HAP-1 (cell line): ENCODE measurements around the gene AUTS2.

Experiments used
- DNase-seq, 2 experiments: peaks; one replicate each; pipeline ENCODE4 v3.0.0-alpha.2; 2016 to 2020; ENCODE audit warnings: low spot score in 2 of 2
- H3K27me3 ChIP-seq: fragments of 250-450 bp; sonication (Bioruptor Pico); 2 replicates; pipeline ENCODE4 v1.5.1; 2020; ENCODE audit warnings: low read depth, mild to moderate bottlenecking, moderate library complexity
- H3K36me3 ChIP-seq: fragments of 250-450 bp; sonication (Bioruptor Pico); replicated peaks from 2 replicates; pipeline ENCODE4 v1.5.1; 2020; ENCODE audit warnings: mild to moderate bottlenecking
- H3K4me1 ChIP-seq: fragments of 250-450 bp; sonication (Bioruptor Pico); 2 replicates; pipeline ENCODE4 v1.5.1; 2020; ENCODE audit warnings: mild to moderate bottlenecking
- H3K4me3 ChIP-seq: fragments of 250-450 bp; sonication (Bioruptor Pico); 2 replicates; pipeline ENCODE4 v1.5.1; 2020; ENCODE audit warnings: mild to moderate bottlenecking, moderate library complexity
- H3K9me3 ChIP-seq: fragments of 250-450 bp; sonication (Bioruptor Pico); 2 replicates; pipeline ENCODE4 v1.5.1; 2020; ENCODE audit warnings: mild to moderate bottlenecking, moderate library complexity
- in situ Hi-C: fragments of 300-500 bp; cut with MboI; formaldehyde crosslinking; loops from 3 replicates; pipeline ENCODE4 v1.14.3; 2020; ENCODE audit warnings: low sequenced_read_pairs, inconsistent platforms, mixed read lengths

The AUTS2 gene

DNA sequence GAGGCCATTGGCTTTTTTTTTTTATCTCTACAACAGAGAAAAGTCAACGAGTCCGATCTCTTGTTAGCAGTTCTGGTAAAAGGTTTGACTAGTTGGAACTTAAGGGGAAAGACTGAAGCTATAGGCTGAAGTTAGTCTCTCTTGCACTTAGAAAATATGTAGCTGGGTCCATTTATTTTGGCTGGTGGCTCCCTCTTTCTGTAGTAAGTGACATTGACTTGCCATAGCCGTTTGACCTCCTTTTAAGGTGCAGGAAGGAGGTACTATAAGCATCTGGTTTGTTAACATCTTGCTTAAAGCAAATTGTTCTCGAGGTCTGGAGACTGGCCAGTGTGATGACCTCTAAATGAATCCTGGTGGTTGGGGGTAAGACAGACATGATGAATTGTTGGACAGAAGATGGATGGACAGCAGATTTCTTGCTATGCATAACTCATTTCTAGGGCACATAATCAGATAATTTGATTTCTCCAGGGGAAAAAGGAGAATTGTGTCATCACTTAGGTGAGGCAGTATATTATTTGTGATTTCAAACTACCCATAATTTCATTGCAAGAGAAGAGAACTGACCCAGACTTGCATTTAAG lies 1177.4 kb downstream of the AUTS2 start:
- no peaks in the 10 kb centered on the region for H3K9me3 ChIP-seq
- in situ Hi-C loops: no loop called here
- peak in 1 of 2 experiments; percentile 36 for DNase-seq
- no peaks in the 10 kb centered on the region for H3K36me3 ChIP-seq
- H3K27me3 ChIP-seq: no peaks in the 10 kb centered on the region
- no peak overlapping the region for H3K4me3 ChIP-seq
- no peaks in the 10 kb centered on the region; the same call in 1 of the 2 replicates for H3K4me1 ChIP-seq

DNA sequence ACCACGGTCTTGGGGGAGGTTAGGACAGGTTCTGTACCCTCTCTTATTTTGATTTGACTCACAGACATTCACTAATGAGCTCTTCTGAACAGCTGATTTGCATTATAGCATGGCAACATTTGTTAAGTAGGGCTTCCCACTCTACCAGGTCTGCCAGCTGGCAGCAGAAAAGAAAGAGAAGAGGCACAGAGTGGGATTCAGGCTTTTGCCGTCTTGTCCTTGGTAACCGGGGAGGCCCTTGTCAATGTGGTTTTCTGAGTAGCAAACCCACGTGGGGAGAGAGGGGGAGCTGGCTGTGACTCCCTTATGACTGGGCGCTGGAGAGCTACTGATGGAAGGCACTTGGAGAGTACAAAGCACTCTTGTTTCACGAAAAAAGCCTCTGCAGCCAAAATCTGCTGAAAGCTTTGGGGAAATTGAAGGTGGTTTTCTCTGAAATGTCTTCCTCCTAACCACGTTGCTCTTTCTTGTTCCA lies 1178.4 kb downstream of the AUTS2 start:
- no peaks in the 10 kb centered on the region; the same call in 1 of the 2 replicates for H3K4me1 ChIP-seq
- no peak overlapping the region for H3K4me3 ChIP-seq
- no peaks in the 10 kb centered on the region for H3K9me3 ChIP-seq
- H3K36me3 ChIP-seq: no peaks in the 10 kb centered on the region
- no peaks in the 10 kb centered on the region for H3K27me3 ChIP-seq
- no peak for DNase-seq
- in situ Hi-C loops: no loop called here

DNA sequence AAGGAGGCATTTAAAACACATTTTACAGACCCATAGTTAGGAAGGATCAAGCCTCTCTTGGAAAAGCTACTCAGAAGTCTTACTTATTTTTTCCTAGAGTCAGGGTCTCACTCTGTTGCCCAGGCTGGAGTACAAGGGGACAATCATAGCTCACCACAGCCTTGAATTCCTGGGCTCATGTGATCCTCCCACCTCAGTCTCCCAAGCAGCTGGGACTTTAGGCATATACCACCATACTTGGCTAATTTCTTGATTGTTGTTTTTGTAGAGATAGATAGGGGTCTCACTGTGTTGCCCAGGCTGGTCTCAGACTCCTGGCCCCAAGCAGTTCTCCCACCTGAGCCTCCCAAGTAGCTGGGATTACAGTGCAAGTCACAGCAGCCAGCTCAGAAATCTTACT lies 1179.0 kb downstream of the AUTS2 start:
- no peak for DNase-seq
- Histone ChIP-seq H3K36me3 (no peaks in the 10 kb centered on the region), H3K4me3 (no peak overlapping the region), H3K4me1 (no peaks in the 10 kb centered on the region; the same call in 1 of the 2 replicates), H3K27me3 (no peaks in the 10 kb centered on the region), H3K9me3 (no peaks in the 10 kb centered on the region)
- in situ Hi-C loops: no loop called here

DNA sequence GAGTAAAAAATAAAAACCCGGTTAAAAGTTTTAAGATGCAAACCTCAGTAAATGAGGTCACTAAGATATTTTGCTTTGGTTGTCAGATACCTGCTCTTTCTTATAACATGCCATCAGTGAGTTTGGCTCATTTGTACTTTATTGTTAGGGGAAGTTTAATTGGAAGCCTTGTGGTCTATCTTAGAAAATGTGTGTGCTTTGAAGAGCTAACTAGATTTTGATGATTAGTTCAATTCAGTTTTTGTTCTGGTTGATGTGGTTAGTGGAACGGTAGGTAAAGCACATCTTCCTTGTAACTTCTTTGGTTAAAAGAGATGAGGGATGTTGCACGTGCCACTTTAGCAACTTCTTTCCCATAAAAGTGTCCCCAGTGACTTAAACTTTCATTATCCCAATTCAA lies 1180.3 kb downstream of the AUTS2 start:
- no peaks in the 10 kb centered on the region for H3K36me3 ChIP-seq
- no peaks in the 10 kb centered on the region for H3K9me3 ChIP-seq
- in situ Hi-C loops: no loop called here
- no peaks in the 10 kb centered on the region for H3K27me3 ChIP-seq
- no peaks in the 10 kb centered on the region; the same call in 1 of the 2 replicates for H3K4me1 ChIP-seq
- H3K4me3 ChIP-seq: no peak overlapping the region
- DNase-seq: no peak

DNA sequence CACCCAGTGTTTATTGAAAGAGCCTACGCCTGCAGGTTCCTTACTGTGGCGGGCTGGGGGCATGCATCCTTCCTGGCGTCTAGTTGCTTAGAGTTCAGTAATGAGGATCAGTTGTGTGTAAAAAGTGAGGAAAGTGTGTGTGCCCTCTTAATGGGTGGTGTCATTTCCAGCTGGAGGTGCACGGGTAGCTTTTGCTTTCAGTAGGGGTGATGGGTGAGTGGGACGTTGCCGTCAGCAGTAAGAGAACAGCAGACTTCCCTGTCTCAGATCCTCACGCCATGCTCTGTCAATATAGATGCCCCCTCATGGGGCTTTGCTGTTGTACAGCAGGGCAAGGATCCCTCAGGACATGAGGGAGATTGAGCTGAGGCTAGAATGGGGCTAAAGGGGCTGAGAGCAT lies 1181.0 kb downstream of the AUTS2 start:
- no peak for DNase-seq
- H3K4me1 ChIP-seq: no peaks in the 10 kb centered on the region; the same call in 1 of the 2 replicates
- no peaks in the 10 kb centered on the region for H3K9me3 ChIP-seq
- in situ Hi-C loops: no loop called here
- H3K27me3 ChIP-seq: no peaks in the 10 kb centered on the region
- H3K4me3 ChIP-seq: no peak overlapping the region
- no peaks in the 10 kb centered on the region for H3K36me3 ChIP-seq

DNA sequence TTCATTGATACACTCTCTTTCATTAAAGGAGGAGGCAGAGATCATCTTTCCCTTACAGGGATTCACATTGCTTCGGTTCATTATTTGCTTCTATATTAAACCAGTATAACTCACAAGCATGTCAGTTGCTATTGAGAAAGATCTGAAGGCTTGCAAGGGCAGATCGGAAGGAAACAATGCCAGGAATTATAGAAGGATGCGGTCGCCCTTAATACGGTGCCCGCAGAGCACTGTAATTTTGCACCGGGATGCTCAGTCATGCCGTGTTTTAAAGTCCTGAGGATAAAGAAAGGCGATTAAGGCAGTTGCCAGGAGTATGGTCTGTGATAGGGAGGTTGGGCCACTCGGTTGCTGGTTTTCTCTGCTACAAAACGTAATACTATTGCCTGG lies 1183.6 kb downstream of the AUTS2 start:
- in situ Hi-C loops: no loop called here
- no peaks in the 10 kb centered on the region for H3K9me3 ChIP-seq
- no peaks in the 10 kb centered on the region for H3K27me3 ChIP-seq
- H3K4me1 ChIP-seq: no peaks in the 10 kb centered on the region
- no peaks in the 10 kb centered on the region for H3K36me3 ChIP-seq
- H3K4me3 ChIP-seq: no peak overlapping the region
- DNase-seq: no peak

DNA sequence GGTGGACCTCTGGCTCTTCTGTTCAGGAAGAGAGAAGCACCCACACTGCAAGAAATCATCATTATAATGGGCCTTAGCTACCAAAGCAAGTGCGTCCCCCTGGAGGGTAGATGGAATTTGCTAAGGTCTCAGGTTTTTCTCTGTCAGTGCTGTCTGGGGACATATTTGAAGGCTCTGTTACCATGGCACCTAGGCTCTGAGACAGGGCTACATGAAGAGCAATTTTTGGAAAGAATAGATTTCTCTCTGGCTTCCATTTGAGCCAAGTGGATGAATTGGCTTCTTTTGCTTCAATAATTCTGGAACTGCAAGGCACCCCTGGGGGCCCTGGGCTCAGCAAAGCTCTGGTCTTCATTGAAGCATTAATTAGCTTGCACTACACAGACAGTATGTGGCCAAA lies 1184.5 kb downstream of the AUTS2 start:
- in situ Hi-C loops: no loop called here
- Histone ChIP-seq H3K36me3 (no peaks in the 10 kb centered on the region), H3K4me1 (peaks cover 4% of the 10 kb centered on the region), H3K27me3 (no peaks in the 10 kb centered on the region), H3K4me3 (no peak overlapping the region), H3K9me3 (no peaks in the 10 kb centered on the region)
- DNase-seq: no peak

DNA sequence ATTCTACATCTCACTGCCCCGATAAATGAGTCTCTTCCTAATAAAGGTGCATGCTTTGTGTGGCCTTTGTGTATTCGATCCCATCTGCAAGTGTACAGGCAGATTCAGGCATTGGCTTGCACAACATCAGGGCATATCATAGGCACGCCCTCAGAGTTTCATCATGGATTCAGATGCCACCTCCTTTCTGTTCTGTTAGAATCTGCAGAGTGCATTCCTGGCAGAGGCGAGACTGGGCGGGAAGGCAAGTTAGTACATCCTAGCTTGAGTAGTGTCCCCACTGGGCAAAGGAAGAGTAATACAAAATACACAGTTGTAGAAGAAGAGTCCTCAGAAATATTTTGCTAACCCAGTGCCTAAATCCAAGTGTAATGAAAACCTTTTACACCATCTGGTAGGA lies 1187.2 kb downstream of the AUTS2 start:
- DNase-seq: no peak
- peaks cover 13% of the 10 kb centered on the region for H3K4me1 ChIP-seq
- in situ Hi-C loops: no loop called here
- no peaks in the 10 kb centered on the region for H3K27me3 ChIP-seq
- no peaks in the 10 kb centered on the region; the same call in 1 of the 2 replicates for H3K36me3 ChIP-seq
- H3K9me3 ChIP-seq: no peaks in the 10 kb centered on the region
- no peak overlapping the region for H3K4me3 ChIP-seq

DNA sequence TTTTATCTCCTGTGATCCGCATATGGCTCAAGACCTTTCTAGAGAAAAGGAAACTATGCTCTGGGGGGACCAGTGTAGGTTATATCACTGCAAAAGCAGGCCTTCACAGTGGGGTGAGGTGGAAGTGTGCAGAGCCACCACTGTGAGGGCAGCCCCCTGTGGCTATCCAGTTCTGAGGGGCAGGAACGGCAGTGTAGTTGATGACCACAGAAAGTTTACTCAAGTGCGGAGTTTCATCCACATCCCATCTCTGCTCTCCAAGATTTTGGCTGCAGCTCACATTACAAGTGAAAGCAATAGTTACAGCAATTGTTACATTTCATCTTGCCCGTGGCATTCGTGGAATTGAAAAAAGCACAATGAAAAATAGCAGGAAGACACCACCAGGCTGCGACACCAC lies 1187.8 kb downstream of the AUTS2 start:
- H3K4me1 ChIP-seq: peaks cover 18% of the 10 kb centered on the region
- DNase-seq: no peak
- no peak overlapping the region for H3K4me3 ChIP-seq
- no peaks in the 10 kb centered on the region; the same call in 1 of the 2 replicates for H3K36me3 ChIP-seq
- H3K9me3 ChIP-seq: no peaks in the 10 kb centered on the region
- in situ Hi-C loops: no loop called here
- H3K27me3 ChIP-seq: no peaks in the 10 kb centered on the region

DNA sequence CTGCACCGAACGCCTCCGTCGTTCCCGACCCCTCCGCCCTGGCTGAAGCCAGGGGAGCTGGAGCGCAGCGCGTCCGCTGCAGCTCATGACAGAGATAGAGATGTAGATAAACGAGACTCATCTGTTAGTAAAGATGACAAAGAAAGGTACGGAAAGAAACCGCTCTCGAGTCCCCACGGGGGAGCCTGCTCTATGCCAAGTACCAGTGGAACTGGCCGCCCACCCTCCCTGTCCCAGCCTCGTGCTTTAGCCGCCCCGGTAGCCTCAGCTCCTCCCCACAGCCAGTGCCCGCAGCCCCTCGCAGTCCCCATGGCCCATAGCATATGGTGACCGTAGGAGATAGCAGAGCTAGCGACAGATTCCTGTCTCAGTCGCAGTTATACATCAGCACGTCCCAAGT lies 1189.0 kb downstream of the AUTS2 start:
- DNase-seq: no peak
- in situ Hi-C loops: no loop called here
- peaks cover 23% of the 10 kb centered on the region for H3K4me1 ChIP-seq
- no peaks in the 10 kb centered on the region; the same call in 1 of the 2 replicates for H3K36me3 ChIP-seq
- H3K27me3 ChIP-seq: no peaks in the 10 kb centered on the region
- no peak overlapping the region for H3K4me3 ChIP-seq
- no peaks in the 10 kb centered on the region for H3K9me3 ChIP-seq

DNA sequence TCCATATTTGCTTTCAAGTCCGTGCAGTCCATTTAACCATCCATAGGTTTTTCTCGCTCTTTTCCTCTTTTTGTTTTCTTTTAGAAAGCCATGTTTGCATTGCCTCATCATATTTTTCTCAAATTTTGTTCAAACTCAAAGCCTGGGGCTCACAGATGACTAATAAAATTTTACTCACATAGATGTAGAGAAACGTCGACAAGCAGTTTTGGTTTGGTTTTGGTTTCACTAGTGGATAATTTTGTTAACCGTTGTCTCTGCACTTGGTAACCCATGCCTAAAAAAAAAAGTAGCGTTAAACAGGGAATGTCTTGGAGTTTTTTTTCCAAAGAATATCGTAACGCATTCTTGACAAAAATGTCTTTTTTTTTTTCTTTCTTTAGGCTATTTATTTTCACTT lies 1189.5 kb downstream of the AUTS2 start:
- no peak for DNase-seq
- in situ Hi-C loops: no loop called here
- H3K4me3 ChIP-seq: no peak overlapping the region
- peaks cover 26% of the 10 kb centered on the region for H3K4me1 ChIP-seq
- no peaks in the 10 kb centered on the region for H3K27me3 ChIP-seq
- H3K9me3 ChIP-seq: no peaks in the 10 kb centered on the region
- H3K36me3 ChIP-seq: no peaks in the 10 kb centered on the region; the same call in 1 of the 2 replicates

DNA sequence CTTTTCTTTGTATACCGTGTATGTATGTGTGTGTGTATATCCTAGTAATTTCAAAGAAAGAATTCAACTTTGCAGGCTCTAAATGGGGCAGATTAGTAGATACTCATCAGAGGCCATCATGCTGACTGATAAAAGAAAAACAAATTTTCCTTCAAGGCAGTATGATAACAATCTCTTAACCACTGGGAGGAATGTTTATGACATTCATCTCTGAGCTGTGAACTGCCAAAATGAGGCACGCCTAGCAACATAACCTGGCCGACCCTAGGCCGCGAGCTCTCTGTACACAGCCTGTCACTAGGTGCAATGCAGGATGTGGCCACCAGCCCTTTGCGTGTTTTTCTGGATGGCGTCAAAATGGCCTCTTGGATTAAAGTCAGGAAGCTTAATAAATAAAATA lies 1190.0 kb downstream of the AUTS2 start:
- in situ Hi-C loops: no loop called here
- no peak overlapping the region for H3K4me3 ChIP-seq

DNA sequence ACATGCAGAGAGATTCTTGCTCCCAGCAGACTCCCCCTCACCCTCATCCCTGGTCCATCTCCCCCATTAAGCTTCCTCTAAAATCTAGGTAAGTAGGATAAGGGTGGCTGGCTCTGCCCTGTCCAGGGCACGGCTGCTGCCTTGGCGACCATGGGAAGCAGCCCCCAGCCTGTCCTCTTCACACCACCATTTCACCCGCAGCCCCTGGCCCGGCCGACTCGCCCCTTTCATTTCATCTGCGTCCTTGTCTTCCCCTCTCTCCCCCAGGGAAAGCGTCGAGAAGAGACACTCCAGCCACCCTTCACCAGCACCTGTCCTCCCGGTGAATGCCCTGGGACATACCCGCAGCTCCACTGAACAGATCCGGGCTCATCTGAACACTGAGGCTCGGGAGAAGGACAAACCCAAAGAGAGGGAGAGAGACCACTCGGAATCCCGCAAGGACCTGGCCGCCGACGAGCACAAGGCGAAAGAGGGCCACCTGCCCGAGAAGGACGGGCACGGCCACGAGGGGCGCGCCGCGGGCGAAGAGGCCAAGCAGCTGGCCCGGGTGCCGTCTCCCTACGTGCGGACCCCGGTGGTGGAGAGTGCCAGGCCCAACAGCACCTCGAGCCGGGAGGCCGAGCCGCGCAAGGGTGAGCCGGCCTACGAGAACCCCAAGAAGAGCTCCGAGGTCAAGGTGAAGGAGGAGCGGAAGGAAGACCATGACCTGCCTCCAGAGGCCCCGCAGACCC lies 1191.4 kb downstream of the AUTS2 start:
- H3K4me1 ChIP-seq: peaks cover 26% of the 10 kb centered on the region
- in situ Hi-C loops: no loop called here
- H3K36me3 ChIP-seq: no peaks in the 10 kb centered on the region; the same call in 1 of the 2 replicates
- H3K9me3 ChIP-seq: no peaks in the 10 kb centered on the region
- DNase-seq: no peak
- H3K27me3 ChIP-seq: no peaks in the 10 kb centered on the region
- no peak overlapping the region for H3K4me3 ChIP-seq

More for the DNA sequence above, 1190.0 kb downstream of the AUTS2 start:
- H3K36me3 ChIP-seq: no peaks in the 10 kb centered on the region; the same call in 1 of the 2 replicates
- H3K27me3 ChIP-seq: no peaks in the 10 kb centered on the region
- H3K4me1 ChIP-seq: peaks cover 26% of the 10 kb centered on the region
- DNase-seq: peak; percentile 73
- H3K9me3 ChIP-seq: no peaks in the 10 kb centered on the region
